ENCODE results near the gene BTG4. TPM values are rescaled to one million over a fixed set of nuclear protein-coding genes. Genes with fewer than 3 reads are reported as not detected.

The BTG4 gene
- total RNA-seq, 1 donor from 2014 or later: not detected

GRCh38 chr11:111537336-111537860, 25.2 kb upstream of the BTG4 start:
- no peak for DNase-seq (ENCODE audit: low spot score)

DNA sequence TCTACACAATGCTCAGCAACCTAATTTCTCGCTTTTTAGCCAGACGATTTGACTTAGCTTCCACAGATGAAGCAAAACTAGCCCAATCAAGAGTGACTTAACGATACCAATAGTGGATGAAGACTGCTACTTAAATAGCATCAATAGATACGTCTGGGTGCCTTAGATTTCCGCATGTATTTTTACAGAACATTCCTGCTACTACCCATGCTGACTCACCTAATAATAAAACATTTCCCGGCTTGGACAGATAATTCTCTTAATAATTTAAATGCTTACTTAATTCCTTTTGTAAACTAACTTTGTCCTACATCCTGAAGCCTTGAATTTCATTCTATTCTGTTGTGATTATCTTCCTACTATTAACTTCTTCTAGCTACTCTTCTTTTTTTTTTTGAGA, 23.1 kb upstream of the BTG4 start:
- DNase-seq (ENCODE audit: low spot score): no peak

GRCh38 chr11:111532365-111532709, 20.2 kb upstream of the BTG4 start:
- no peak for DNase-seq (ENCODE audit: low spot score)

GRCh38 chr11:111531687-111532364, 19.6 kb upstream of the BTG4 start:
- no peak for DNase-seq (ENCODE audit: low spot score)

- DNase-seq (ENCODE audit: low spot score): no peak
Observed at GRCh38 chr11:111531136-111531535, 18.9 kb upstream of the BTG4 start.

- DNase-seq (ENCODE audit: low spot score): no peak
Observed at GRCh38 chr11:111530091-111530490, 17.9 kb upstream of the BTG4 start.

DNA sequence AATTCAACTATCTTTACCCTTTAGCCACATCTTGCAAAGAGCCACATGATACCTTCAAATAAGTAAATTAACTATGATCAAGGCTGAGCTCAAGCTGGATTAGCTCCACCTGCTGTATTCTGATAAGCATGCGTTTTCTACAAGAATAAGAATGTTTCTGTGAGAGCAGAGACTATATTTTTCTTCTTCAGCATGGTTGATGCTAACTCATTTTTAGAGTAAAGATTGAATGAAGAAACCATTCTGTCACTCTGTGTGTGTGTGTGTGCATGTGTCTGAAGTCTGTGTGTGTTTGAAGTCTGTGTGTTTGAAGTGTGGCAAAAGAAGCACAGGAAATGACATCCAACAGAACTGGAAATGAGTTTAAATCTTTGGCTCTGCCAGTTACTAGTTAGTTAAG, 16.4 kb upstream of the BTG4 start:
- DNase-seq (ENCODE audit: low spot score): no peak

GRCh38 chr11:111527279-111527678, 15.1 kb upstream of the BTG4 start:
- DNase-seq (ENCODE audit: low spot score): no peak

DNA sequence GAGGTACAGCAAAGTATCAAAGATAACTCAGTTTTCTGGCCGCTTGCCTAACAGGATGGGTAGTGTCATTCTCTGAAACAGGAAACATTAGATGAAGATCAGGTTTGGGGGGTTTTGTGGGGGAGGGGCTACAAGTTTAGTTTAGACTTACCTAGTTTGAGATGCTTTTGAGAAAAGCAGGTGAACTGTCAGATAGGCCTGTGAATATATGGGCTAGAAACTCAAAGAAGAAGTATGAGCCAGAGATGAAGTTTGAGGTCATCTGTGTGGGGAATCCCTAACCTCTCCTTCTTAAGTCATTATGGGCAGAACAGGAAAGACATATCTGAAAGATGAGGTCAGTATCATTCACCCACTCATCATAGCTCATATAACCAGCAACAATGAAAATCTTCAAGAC, 14.3 kb upstream of the BTG4 start:
- no peak for DNase-seq (ENCODE audit: low spot score)

GRCh38 chr11:111525456-111525855, 13.3 kb upstream of the BTG4 start:
- no peak for DNase-seq (ENCODE audit: low spot score)

- no peak for DNase-seq (ENCODE audit: low spot score)
Observed at GRCh38 chr11:111524056-111524455, 11.9 kb upstream of the BTG4 start.

DNA sequence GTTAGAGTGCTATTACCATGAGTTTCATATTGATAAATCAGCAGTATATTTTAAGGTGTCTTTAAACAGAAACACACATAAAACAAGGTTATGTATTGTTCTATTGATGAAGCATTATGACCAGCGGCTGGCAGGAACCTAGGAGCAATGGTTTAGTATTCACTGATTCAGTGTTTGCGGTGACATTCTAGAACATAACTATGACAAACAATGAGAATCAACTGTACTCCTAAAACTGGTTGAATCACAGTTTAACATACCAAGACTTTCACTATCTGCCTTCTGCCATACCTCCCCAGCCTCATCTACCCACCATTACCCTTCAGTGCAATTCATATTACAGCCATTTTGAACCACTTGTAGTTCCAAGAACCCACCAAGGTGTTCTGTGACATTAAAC, 11.2 kb upstream of the BTG4 start:
- DNase-seq (ENCODE audit: low spot score): no peak

DNA sequence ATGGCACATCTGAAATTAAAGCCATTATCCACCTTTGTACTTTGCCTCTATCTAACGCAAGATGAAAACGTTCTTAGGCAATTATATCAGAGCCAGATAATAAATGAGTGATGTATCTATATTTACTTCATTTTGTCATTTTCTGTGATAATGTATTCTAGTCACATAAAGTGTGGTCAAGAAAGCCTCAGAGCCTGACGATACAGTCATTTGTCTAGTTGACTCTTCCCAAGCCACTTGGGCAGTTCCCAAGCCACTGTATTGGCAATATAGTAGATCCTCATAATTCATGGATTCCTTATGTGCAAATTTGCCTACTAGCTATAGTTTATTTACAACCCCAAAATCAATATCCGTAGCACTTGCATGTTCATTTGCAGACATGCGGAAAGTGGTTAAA, 10.2 kb upstream of the BTG4 start:
- DNase-seq (ENCODE audit: low spot score): no peak

GRCh38 chr11:111521135-111521534, 8.9 kb upstream of the BTG4 start:
- no peak for DNase-seq (ENCODE audit: low spot score)

GRCh38 chr11:111520560-111520959, 8.4 kb upstream of the BTG4 start:
- no peak for DNase-seq (ENCODE audit: low spot score)

DNA sequence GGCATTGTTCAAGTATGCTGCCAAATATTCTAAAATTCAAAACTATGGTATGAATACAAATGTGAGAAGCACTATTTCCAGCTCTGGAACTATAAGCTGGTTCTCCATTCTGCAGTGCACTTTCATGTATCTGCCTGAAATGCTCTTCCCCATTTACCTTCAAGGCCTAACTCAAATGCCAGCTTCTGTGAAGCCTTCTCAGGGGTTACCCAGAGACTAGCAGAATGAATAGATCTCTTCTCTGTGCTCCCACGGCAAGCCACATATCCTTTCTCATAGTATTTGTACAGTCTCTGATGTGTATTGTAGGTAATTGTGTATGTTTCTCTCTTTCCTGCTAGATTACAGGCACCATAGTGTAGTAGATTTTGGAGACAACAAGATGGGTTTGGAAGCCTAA, 6.5 kb upstream of the BTG4 start:
- DNase-seq (ENCODE audit: low spot score): no peak

DNA sequence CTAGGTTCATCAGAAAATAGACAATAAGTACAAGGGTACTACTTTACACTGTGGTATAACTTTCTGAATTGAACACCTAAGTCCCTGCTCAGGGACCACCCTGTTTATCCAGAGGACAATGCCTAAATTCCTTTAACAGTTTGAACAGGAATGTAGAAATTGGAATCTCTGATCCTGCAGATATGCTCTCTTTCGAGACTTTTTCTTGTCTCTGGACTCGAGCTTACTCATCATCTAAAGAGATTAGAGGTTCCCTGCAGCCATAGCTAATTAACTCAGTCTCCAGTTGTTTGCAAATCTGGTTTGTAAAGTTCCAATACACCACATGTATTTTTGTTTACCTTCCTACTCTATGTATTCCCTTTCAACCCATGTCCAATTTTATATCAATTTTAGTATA, 3.4 kb upstream of the BTG4 start:
- DNase-seq (ENCODE audit: low spot score): no peak

DNA sequence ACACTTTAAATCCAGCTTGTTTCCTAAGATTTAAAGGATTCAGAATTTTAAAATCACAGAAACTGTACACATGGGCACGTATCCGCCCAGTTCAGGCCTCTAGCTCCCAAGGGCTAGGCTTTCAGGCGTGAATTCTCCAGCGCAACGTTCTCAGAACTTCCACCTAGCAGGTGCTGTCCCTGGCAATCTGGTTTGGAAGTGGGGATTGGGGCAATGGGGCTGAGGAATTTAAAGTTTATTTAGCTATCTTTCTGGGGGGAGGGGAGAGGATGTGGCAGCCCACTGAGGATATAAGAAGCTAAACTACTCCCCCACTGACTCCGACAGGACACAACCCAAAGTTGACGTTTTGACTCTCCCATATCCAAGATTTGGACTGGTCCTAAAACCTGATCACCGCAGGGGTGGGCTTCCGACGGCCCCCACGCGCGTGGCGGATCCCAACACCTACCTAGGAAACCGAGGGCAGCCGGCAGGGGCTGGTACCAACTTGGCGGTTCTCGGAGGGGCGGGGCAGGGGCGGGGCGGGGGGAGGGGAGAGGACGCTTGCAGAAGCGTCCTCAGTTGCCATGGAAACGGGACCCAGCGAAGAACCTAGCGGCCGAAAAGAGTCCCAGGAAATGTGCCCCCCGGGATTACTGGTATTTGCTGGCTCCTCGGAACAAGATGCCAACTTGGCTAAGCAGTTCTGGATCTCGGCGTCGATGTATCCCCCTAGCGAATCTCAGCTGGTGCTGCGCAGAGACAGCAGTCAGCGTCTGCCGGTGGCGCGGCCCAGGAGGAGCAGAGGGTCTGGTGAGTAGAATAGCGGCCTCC, 2.2 kb upstream of the BTG4 start, which contains the start of gene HOATZ:
Gene HOATZ, plus strand, starts transcription at position 563 of the 816 bp plus-strand sequence. Its CDS starts 7 bp downstream, at position 570.
- no peak for DNase-seq (ENCODE audit: low spot score)

- no peak for DNase-seq (ENCODE audit: low spot score)
Observed at GRCh38 chr11:111513240-111513605, 1.0 kb upstream of the BTG4 start.

GRCh38 chr11:111510311-111510710, 1.9 kb downstream of the BTG4 start:
- DNase-seq (ENCODE audit: low spot score): no peak

- no peak for DNase-seq (ENCODE audit: low spot score)
Observed at GRCh38 chr11:111502611-111503010, 9.6 kb downstream of the BTG4 start.

GRCh38 chr11:111500481-111500880, 11.7 kb downstream of the BTG4 start:
- no peak for DNase-seq (ENCODE audit: low spot score)

DNA sequence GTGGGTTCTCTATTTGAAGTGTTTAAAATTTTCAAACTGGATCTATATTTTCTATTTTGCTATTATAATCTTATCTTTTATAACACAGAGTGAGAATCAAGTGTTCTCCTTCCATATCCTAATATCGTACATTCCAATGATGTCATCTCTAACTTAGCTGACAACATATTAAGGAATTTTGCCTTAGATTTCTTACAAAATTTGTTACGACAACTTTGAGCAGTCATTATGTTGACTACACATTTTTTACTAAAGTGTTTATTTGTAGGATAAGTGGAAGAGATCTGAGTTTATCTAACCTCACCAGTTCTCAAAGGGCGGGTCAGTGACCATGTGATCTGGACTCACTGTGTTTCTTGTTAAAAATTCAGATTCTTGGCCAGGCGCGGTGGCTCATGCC, 12.7 kb downstream of the BTG4 start:
- DNase-seq (ENCODE audit: low spot score): no peak
